H1 (cell line): ENCODE measurements around the gene ACYP1. TPM values are rescaled to one million over a fixed set of nuclear protein-coding genes. Genes with fewer than 3 reads are reported as not detected.

Experiments
- BRCA1 ChIP-seq: IDR thresholded peaks from 2 replicates; pipeline ENCODE4 v1.6.1; 2012; ENCODE audit warnings: low read depth, low read length, improper control_type of control experiment
- CREB1 ChIP-seq: IDR thresholded peaks from 2 replicates; pipeline ENCODE4 v1.6.1; 2012; ENCODE audit warnings: inconsistent platforms
- PHF8 ChIP-seq: fragments of 200-600 bp; sonication (generic); conservative IDR thresholded peaks from 2 replicates; pipeline ENCODE4 v1.7.1; 2012; ENCODE audit warnings: low read depth, mild to moderate bottlenecking, inconsistent platforms, low read length, moderate library complexity
- RFX5 ChIP-seq: IDR thresholded peaks from 2 replicates; pipeline ENCODE4 v1.6.1; 2011; ENCODE audit warnings: low read depth, low read length, improper control_type of control experiment, borderline replicate concordance
- RXRA ChIP-seq: IDR thresholded peaks from 2 replicates; pipeline ENCODE4 v1.6.1; 2011; ENCODE audit warnings: low read depth, mild to moderate bottlenecking, low read length, moderate library complexity; ENCODE audit not compliant: insufficient read depth
- SP1 ChIP-seq: IDR thresholded peaks from 2 replicates; pipeline ENCODE4 v1.6.1; 2011; ENCODE audit warnings: low read depth, low read length
- SP2 ChIP-seq: IDR thresholded peaks from 2 replicates; pipeline ENCODE4 v1.6.1; 2012; ENCODE audit warnings: mild to moderate bottlenecking, low read length, inconsistent platforms
- TBP ChIP-seq: IDR thresholded peaks from 2 replicates; pipeline ENCODE4 v1.6.1; 2011; ENCODE audit warnings: low read depth, low read length, improper control_type of control experiment
- polyA plus RNA-seq, 7 experiments: library from polyadenylated mRNA; depleted of rRNA in 3 of 7; stranded (reverse) in 5 of 7; unstranded in 2 of 7; fragments of >200 nt in 5 of 7; fragments of 200-250 nt in 2 of 7; gene quantifications; 1 replicate in 5 of 7; 2 replicates in 1 of 7; 4 replicates in 1 of 7; pipeline versions ENCODE4 v1.2.1 to v1.2.3, GENCODE V29; 2011 to 2013; ENCODE audit warnings: missing spikeins in 2 of 7, mixed read lengths in 2 of 7
- total RNA-seq: library from RNA; stranded (reverse); fragmentation: NEBNext Ultra II Directional; extraction: Animal tissue kit (Norgen Biotek cat#: 25700); gene quantifications from 2 replicates; pipeline ENCODE4 v1.2.1, GENCODE V29; 2021

Gene ACYP1
- total and polyA plus RNA-seq, 2 of the 8 experiments (the other 6 are each of a cell fraction or from before 2014, with no cell fraction given) = 22.3 to 24.8 TPM

- TF ChIP-seq TBP = no peak
- no peak for TF ChIP-seq BRCA1
- no peak for TF ChIP-seq CREB1
- no peak for TF ChIP-seq SP2
- no peak for TF ChIP-seq PHF8
- no peak for TF ChIP-seq RFX5
- no peak for TF ChIP-seq RXRA
- no peak for TF ChIP-seq SP1
These were observed 33.7 kb downstream of the ACYP1 start (continued) for GRCh38 chr14:75030147-75030546.
